Heart left ventricle (tissue), 13 donors: ENCODE data around the gene GPN1.

Experiments
- CTCF ChIP-seq, 12 donors: fragments of 200-600 bp; sonication (generic) in 4 of 12; IDR thresholded peaks; one replicate each; pipeline versions ENCODE4 v1.5.0 to v1.8.0; 2018 to 2022; ENCODE audit warnings: antibody characterized with exemption in 12 of 12, mild to moderate bottlenecking in 5 of 12
- POLR2A ChIP-seq, 2 donors: fragments of 450-650 bp; IDR thresholded peaks; one replicate each; pipeline ENCODE4 v1.6.1; 2017; ENCODE audit warnings: antibody characterized with exemption in 2 of 2, mild to moderate bottlenecking in 2 of 2, moderate library complexity in 2 of 2
- donor health status: ischemic (EF 13 %, LVEDD 7.1; RV severe dilation, severe dysfunction).
- donor health status: DM: no; HTN: yes; CAD: no.
- donor health status: DM: no; HTN: no; CAD: no.
- donor health status: ischemic (EF 25% LVEDD 6.9; RV normal size, moderate dysfunction).
- donor health status: ischemic (EF 25% LVEDD 5.7; RV mildly dilated, moderate dysfunction).
- donor health status: ischemic (EF 35%, LVEDD 5.7; RV mildly dilated, moderate dysfunction).
- donor health status: nonischemic (EF 11% LVEDD 7.7; RV severe dilation, severe dysfunction).
- donor health status: DM: yes; HTN: yes; CAD: no.
- donor health status: PGD.
- donor health status: ischemic (EF 29% LVEDD 5.4; RV normal size, mild dysfunction).
- donor health status: nonischemic (EF 23%, LVEDD 6.1; RV moderate dilation, normal function).

- TF ChIP-seq POLR2A (IDR thresholded peaks at IDR 0.05) (no peak), CTCF (IDR thresholded peaks at IDR 0.05) (no peak)
Measured at GRCh38 chr2:27621524-27621923, 7.3 kb upstream of the GPN1 start.
